Tibial artery (tissue), 4 donors: ENCODE data around the gene ACADM.
A peak's percentile ranks its signal among the peaks of the same experiment; 100 is the strongest.
"Not testable (repeated sequence)": the region's sequence is repeated elsewhere in the genome, so short reads cannot be mapped to it uniquely, and the experiment has no call there.

Experiments used
- DNase-seq, 2 donors: peaks; one replicate each; pipeline ENCODE4 v3.0.0-alpha.2; 2019
- H3K27ac ChIP-seq, 2 donors: fragments of 200-600 bp; sonication (generic) in 1 of 2; 1 replicate in 1 of 2; 2 replicates in 1 of 2; pipeline ENCODE4 v1.5.1; 2018 to 2019; ENCODE audit warnings: mild to moderate bottlenecking in 1 of 2
- H3K27me3 ChIP-seq, 2 donors: fragments of 200-600 bp; sonication (generic) in 1 of 2; one replicate each; pipeline versions ENCODE4 v1.5.1 to v1.6.0; 2016 to 2019
- H3K36me3 ChIP-seq, 3 donors: fragments of 200-600 bp; sonication (generic) in 2 of 3; one replicate each; pipeline ENCODE4 v1.5.1; 2016 to 2019; ENCODE audit warnings: mild to moderate bottlenecking in 2 of 3
- H3K4me1 ChIP-seq, 4 donors: fragments of 200-600 bp; sonication (generic) in 2 of 4; 1 replicate in 3 of 4; 2 replicates in 1 of 4; pipeline ENCODE4 v1.5.1; 2016 to 2019
- H3K4me3 ChIP-seq, 2 donors: fragments of 200-600 bp; sonication (generic) in 1 of 2; 1 replicate in 1 of 2; 2 replicates in 1 of 2; pipeline ENCODE4 v1.5.1; 2018 to 2019; ENCODE audit warnings: mild to moderate bottlenecking in 2 of 2
- H3K9me3 ChIP-seq, 3 donors: fragments of 200-600 bp; sonication (generic) in 1 of 3; one replicate each; pipeline ENCODE4 v1.5.1; 2016 to 2019
- intact Hi-C: fragments of 100-400 bp; cut with DNase I; formaldehyde crosslinking; loops from one replicate; pipeline ENCODE4 v1.15.0; 2023; ENCODE audit warnings: low total_unique reads
- TF ChIP-seq, protein P1 (sequence below), 2 experiments: fragments of 200-600 bp in 1 of 2; fragments of 450-650 bp in 1 of 2; IDR thresholded peaks; one replicate each; pipeline ENCODE4 v1.5.1; 2017 to 2019; ENCODE audit warnings: antibody characterized with exemption in 2 of 2, mild to moderate bottlenecking in 1 of 2, moderate library complexity in 1 of 2

The ACADM gene

DNA sequence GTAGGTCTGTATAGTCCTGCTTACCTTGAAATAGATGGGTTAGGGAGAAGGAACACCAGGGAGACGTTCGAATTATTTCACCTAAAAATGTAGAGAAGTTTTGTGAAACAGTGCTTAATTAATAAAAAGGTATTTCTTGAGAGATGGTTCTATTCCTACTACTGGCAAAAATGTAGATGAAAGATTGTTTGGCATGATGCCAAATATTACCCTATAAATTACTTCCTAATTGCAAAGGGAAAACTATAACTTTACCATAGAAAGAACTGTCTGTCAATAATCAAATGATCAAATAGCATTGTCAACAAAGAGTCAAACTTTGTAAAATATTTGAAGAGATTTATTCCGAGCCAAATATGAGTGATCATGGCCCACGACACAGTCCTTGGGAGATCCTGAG lies 4.2 kb upstream of the ACADM start:
- TF ChIP-seq, protein P1, sequence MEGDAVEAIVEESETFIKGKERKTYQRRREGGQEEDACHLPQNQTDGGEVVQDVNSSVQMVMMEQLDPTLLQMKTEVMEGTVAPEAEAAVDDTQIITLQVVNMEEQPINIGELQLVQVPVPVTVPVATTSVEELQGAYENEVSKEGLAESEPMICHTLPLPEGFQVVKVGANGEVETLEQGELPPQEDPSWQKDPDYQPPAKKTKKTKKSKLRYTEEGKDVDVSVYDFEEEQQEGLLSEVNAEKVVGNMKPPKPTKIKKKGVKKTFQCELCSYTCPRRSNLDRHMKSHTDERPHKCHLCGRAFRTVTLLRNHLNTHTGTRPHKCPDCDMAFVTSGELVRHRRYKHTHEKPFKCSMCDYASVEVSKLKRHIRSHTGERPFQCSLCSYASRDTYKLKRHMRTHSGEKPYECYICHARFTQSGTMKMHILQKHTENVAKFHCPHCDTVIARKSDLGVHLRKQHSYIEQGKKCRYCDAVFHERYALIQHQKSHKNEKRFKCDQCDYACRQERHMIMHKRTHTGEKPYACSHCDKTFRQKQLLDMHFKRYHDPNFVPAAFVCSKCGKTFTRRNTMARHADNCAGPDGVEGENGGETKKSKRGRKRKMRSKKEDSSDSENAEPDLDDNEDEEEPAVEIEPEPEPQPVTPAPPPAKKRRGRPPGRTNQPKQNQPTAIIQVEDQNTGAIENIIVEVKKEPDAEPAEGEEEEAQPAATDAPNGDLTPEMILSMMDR (IDR thresholded peaks at IDR 0.05) = no peak
- H3K27ac ChIP-seq = no peak overlapping the region
- no peak overlapping the region for H3K4me3 ChIP-seq
- H3K4me1 ChIP-seq = peaks cover 0 to 9% (median 0%) of the 10 kb centered on the region in 4 donors
- H3K9me3 ChIP-seq = no peaks in the 10 kb centered on the region
- H3K36me3 ChIP-seq = no peaks in the 10 kb centered on the region
- intact Hi-C loops = no loop called here
- no peaks in the 10 kb centered on the region for H3K27me3 ChIP-seq
- no peak for DNase-seq

DNA sequence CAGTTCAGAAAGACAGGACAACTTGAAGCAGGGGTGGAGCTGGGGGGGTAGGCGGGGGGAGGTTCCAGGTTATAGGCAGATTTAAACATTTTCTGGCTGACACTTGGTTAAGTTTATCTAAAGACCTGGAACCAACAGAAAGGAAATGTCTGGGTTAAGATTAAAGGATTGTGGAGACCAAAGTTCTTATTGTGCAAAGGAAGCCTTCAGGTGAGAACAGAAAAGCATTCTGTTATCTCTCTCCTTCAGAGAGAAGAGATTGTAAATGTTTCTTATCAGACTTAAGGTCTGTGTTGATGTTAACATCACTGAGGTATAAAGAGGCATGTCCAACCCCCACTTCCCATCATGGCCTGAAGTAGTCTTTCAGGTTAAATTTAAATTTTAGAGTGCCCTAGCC lies 3.7 kb upstream of the ACADM start:
- intact Hi-C loops = no loop called here

DNA sequence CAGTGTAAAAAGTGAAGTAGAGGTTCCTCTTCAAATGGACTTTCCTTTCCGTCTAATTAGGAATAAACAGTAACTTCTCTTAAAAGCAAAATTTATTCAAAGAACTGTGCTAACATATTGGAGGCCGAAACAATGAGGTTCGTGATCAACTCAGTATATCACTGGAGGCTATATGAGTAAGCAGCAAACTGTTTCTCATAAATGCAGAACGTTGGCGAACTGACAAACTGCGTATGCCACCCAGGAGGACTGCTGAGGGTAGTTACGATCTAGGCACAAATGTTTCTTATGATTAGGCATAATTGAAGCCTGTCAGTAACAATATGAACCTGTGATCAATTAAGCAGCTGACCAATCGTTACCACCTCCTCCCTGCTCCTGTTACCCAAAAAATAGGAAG lies 2.3 kb upstream of the ACADM start:
- H3K27me3 ChIP-seq, H3K9me3 ChIP-seq, H3K36me3 ChIP-seq, H3K4me3 ChIP-seq, DNase-seq, H3K27ac ChIP-seq, intact Hi-C loops: not testable (repeated sequence)
- H3K4me1 ChIP-seq = peaks cover 0 to 24% (median 2%) of the 10 kb centered on the region in 4 donors

More for the DNA sequence above, 3.7 kb upstream of the ACADM start:
- Histone ChIP-seq H3K27me3 (no peaks in the 10 kb centered on the region), H3K27ac (no peak overlapping the region), H3K9me3 (no peaks in the 10 kb centered on the region), H3K4me1 (peaks cover 0 to 10% (median 0%) of the 10 kb centered on the region in 4 donors), H3K4me3 (no peak overlapping the region), H3K36me3 (no peaks in the 10 kb centered on the region)
- no peak for DNase-seq
- TF ChIP-seq, protein P1 (IDR thresholded peaks at IDR 0.05) = no peak

DNA sequence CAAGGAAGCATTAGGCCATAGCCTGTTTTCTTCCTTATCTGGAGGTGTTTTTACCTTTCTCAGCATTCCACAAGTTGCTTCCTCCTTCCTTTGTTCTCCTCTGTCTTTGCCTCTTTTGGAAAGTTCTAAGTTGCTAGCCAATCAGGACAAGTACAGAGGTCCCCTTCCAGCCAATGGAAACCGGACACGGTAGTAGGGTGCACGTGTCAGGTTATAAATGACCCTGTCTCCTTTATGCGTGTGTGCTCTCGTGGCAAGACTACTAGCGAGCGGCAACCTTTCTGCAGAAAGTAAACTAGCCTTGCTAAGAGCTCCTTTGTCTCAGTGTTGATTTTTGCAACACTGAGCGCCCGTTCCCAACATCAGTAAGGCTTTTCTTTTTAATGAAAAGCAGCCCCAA lies 1.5 kb upstream of the ACADM start:
- no peak for DNase-seq
- Histone ChIP-seq H3K4me1 (peaks cover 0 to 31% (median 2%) of the 10 kb centered on the region in 4 donors), H3K9me3 (no peaks in the 10 kb centered on the region), H3K27ac (no peak overlapping the region), H3K27me3 (no peaks in the 10 kb centered on the region), H3K36me3 (no peaks in the 10 kb centered on the region), H3K4me3 (no peak overlapping the region)
- intact Hi-C loops = no loop called here
- TF ChIP-seq, protein P1 (IDR thresholded peaks at IDR 0.05) = no peak

DNA sequence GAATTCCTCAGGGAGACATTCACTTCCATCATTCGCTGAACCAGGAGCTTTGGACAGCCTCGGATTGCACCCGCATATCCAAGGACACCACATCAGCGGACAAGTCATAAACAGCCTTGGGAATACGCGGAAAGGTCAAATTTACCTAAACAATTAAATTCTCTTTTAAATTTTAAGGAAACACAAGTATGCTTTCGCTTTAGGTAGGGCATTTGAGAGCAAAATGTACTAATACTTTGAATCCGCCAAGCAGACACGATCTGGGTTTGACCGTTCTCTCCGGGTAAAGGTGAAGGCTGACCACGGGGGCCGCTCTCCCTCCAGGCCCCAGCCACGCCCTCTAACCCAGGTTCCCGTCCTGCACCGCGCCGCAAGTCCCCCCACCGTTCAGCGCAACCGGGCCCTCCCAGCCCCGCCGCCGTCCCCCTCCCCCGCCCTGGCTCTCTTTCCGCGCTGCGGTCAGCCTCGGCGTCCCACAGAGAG lies 479 bp upstream of the ACADM start:
- H3K27ac ChIP-seq = peak overlapping the region; percentile 81 to 93
- peak overlapping the region; percentile 80 to 89 for H3K4me3 ChIP-seq
- intact Hi-C loops = loop anchor here (2.0 kb wide), 1 partner anchor 61 kb away; no protein-coding TSS in a partner anchor
- H3K9me3 ChIP-seq = no peaks in the 10 kb centered on the region
- TF ChIP-seq, protein P1 (IDR thresholded peaks at IDR 0.05) = no peak
- H3K4me1 ChIP-seq = peaks cover 0 to 31% (median 2%) of the 10 kb centered on the region in 4 donors
- H3K27me3 ChIP-seq = no peaks in the 10 kb centered on the region
- DNase-seq = peak; percentile 67 to 92
- no peaks in the 10 kb centered on the region for H3K36me3 ChIP-seq

DNA sequence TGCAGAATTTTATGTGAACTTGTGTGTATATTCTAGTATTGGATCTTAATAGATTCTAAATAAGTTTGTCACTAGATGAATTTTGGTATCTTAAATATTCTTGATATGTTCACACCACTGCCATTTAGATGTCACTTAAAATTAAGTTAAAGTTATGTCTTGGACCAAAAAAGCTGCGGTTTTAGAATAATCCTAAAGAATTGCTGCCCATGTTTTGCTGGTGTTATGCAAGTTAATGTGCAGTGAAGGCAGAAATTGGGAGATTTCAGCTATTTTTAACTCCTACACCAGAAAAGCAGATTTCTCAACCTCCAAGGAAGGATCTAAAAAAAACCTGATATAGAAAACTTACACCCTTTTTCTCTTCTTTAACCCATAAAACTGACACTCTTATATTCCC lies 757 bp downstream of the ACADM start:
- no peak for DNase-seq
- Histone ChIP-seq H3K27me3 (no peaks in the 10 kb centered on the region), H3K27ac (peak overlapping the region; percentile 81 to 93), H3K4me1 (peaks cover 0 to 31% (median 2%) of the 10 kb centered on the region in 4 donors), H3K4me3 (peak overlapping the region; percentile 80 to 89), H3K9me3 (no peaks in the 10 kb centered on the region), H3K36me3 (no peaks in the 10 kb centered on the region)
- intact Hi-C loops = loop anchor here (2.0 kb wide), 1 partner anchor 60 kb away; no protein-coding TSS in a partner anchor
- TF ChIP-seq, protein P1 (IDR thresholded peaks at IDR 0.05) = no peak
